ENCODE measurements around the gene SOCS6.
"Not testable (repeated sequence)": the region's sequence is repeated elsewhere in the genome, so short reads cannot be mapped to it uniquely, and the experiment has no call there.

SOCS6 gene, protein sequence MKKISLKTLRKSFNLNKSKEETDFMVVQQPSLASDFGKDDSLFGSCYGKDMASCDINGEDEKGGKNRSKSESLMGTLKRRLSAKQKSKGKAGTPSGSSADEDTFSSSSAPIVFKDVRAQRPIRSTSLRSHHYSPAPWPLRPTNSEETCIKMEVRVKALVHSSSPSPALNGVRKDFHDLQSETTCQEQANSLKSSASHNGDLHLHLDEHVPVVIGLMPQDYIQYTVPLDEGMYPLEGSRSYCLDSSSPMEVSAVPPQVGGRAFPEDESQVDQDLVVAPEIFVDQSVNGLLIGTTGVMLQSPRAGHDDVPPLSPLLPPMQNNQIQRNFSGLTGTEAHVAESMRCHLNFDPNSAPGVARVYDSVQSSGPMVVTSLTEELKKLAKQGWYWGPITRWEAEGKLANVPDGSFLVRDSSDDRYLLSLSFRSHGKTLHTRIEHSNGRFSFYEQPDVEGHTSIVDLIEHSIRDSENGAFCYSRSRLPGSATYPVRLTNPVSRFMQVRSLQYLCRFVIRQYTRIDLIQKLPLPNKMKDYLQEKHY

GRCh38 chr18:70288851-70289328 lies at the start of gene SOCS6:
Gene SOCS6, plus strand, starts transcription at chr18:70289045. Its CDS starts 35,624 bp downstream, at chr18:70324669.
- FAIRE-seq (no peak), DNase-seq (ENCODE audit: low spot score) (peak; percentile 69)

GRCh38 chr18:70243131-70243929 lies 45.5 kb upstream of the SOCS6 start:
- no peak for FAIRE-seq
- DNase-seq (ENCODE audit: low spot score) = no peak

- DNase-seq (ENCODE audit: low spot score) (no peak), FAIRE-seq (no peak)
Measured at GRCh38 chr18:70246061-70246466, 42.8 kb upstream of the SOCS6 start.

GRCh38 chr18:70249118-70249517 lies 39.7 kb upstream of the SOCS6 start:
- no peak for FAIRE-seq
- DNase-seq (ENCODE audit: low spot score) = no peak

GRCh38 chr18:70249861-70250260 lies 39.0 kb upstream of the SOCS6 start:
- DNase-seq (ENCODE audit: low spot score); FAIRE-seq: not testable (repeated sequence)

DNA sequence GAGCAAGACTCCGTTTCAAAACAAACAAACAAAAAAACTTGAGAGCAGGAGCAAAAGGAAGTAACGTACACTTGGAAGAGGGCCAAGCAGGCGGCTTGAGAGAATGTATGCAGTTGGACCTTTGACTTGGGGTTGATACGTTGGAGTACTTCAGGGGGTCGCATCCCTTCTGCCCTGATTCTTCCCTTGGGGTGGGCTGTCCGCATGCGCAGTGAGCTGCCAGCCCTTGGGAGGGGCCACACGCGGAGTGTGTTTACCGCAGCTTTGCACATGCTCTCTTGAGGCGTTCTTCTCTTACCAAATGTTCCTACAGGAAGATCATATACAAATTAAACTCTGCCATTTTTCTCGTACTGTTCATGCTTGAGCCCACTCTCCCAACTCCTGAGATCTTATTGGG lies 38.1 kb upstream of the SOCS6 start:
- no peak for DNase-seq (ENCODE audit: low spot score)
- FAIRE-seq = no peak

GRCh38 chr18:70256184-70256583 lies 32.7 kb upstream of the SOCS6 start:
- FAIRE-seq (no peak), DNase-seq (ENCODE audit: low spot score) (no peak)

DNA sequence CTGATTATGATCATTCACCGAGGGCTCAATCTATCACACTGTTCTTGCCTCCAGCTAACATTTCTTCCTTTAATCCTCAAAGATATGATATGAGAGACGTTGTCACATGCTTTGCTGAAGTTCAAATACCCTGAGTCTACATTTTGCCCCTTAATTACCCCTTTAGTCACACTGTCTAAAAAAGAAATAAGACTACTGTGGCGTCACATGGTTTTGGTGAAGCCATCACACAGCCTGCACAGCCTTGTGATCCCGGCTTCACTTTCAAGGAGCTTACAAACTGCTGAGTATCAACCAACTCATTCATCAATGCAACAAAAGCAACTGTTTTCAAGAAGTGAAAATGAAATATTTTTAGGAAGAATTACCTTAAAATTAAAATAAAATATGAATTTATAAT lies 31.9 kb upstream of the SOCS6 start:
- no peak for FAIRE-seq

DNA sequence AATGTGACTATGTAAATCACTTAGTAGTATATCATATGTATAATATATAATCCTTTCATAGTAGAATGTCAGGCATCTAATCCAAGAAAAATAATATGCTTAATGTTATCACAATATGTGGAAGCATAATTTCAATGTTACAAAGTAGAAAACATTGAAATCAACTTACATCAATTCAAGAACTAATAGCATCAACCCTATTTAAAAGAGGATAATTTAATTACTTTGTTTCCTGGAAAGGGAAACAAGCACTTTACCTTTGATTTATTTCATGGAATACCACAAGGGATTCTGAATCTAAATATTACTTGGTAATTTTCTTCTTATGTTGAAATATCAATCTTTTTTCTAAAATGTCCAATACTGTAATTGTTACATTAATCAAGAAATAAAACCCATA lies 30.6 kb upstream of the SOCS6 start:
- no peak for FAIRE-seq
- DNase-seq (ENCODE audit: low spot score) = no peak

More for the DNA sequence above, 31.9 kb upstream of the SOCS6 start:
- DNase-seq (ENCODE audit: low spot score) = no peak

GRCh38 chr18:70260683-70261082 lies 28.2 kb upstream of the SOCS6 start:
- FAIRE-seq (no peak), DNase-seq (ENCODE audit: low spot score) (no peak)

DNA sequence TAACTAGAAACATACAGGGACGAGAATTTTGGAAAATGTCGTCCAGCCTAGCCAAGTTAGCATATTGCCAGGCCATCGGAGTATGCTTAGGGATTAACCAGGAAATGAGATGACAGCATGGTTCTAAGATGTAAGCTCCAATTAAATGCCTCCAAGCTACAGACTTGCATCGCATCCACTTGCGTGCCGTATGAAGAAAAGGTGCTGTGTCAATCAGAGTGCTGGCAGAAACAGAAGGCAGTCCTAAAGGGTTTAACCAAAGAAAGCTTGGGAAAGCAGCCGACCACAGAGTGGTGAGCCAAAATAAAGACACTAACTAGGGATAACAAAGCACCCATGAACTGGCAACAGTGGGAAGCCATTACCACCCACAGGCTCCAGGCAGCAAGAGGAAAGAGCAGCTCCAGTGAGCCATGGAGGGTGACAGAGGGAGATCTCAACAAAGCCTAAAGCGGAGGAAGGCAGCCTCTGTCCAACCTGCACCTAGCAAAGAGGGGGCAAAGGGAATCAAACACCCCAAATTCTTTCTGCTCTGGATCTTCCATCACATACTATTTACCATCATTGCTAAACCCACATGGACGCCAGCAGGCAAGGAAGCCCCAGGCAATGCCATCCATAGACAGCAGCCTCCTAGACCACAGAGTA lies 27.6 kb upstream of the SOCS6 start:
- no peak for DNase-seq (ENCODE audit: low spot score)
- FAIRE-seq = no peak

- FAIRE-seq = no peak
- no peak for DNase-seq (ENCODE audit: low spot score)
Measured at GRCh38 chr18:70263336-70263735, 25.5 kb upstream of the SOCS6 start.

GRCh38 chr18:70271742-70272141 lies 17.1 kb upstream of the SOCS6 start:
- DNase-seq (ENCODE audit: low spot score) (no peak), FAIRE-seq (no peak)

GRCh38 chr18:70273021-70273420 lies 15.8 kb upstream of the SOCS6 start:
- FAIRE-seq (no peak), DNase-seq (ENCODE audit: low spot score) (no peak)

GRCh38 chr18:70276416-70277191 lies 12.2 kb upstream of the SOCS6 start:
- DNase-seq (ENCODE audit: low spot score) (no peak), FAIRE-seq (no peak)

- DNase-seq (ENCODE audit: low spot score) = no peak
- no peak for FAIRE-seq
Measured at GRCh38 chr18:70279470-70279869, 9.4 kb upstream of the SOCS6 start.

DNA sequence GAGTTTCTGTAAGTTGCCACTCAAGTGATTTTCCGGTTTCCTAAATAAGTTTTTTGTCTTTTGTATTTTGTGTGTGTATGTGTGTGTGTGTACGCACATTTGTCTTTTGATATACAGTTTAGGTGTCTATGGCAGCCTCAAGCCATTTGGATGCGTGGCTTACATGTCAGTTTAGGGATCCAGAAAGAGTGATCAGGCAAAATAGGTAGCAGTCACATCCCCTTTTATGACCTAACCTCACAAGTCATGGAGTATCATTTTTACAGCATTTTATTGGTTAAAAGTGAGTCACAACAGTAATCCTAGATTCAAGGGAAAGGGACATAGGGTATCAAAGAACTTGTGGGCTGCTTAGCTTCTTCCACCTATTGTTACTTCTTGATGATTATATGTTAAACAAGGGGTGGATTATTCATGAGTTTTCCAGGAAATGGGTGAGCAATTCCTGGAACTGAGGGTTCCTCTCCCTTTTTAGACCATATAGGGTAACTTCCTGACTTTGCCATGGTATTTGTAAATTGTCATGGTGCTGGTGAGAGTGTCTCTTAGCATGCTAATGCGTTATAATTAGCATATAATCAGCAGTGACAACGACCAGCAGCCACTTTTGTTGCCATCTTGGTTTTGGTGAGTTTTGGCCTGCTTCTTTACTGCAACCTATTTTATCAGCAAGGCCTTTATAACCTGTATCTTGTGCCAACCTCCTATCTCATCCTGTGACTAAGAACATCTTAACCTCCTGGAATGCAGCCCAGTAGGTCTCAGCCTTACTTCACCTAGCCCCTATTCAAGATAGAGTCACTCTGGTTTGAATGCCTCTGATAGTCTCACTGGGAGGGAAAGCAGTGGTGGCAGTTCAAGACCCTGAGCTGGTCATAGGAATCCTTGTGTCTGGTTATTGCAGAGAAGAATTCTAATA lies 8.6 kb upstream of the SOCS6 start:
- DNase-seq (ENCODE audit: low spot score) (no peak), FAIRE-seq (no peak)

DNA sequence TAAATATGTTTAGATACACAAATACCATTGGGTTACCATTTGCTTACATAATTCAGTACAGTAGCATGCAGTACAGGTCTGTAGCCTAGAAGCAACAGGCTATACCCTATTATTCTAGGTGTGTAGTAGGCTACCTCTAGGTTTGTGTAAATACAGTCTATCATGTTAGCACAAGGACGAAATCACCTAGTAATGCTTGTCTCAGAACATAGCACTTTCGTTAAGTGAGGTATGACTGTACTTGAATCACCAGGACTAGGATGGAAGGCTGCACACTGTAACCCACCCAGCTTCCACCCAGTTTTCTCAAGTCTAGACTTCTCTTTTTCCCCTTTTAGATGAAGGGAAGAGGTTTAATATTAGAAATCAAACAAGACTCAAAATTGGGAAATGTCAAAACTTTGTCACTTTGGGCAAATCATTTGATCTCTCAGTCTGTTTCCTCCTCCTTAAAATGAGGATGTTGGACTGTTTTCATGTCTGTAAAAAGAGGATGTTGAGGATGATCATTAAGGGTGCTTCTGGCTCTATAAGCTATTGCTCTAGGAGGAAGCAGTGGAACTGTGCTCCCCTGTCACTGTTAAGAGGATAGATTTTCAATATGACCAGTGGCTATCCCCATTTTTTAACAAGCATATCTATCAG lies 3.7 kb upstream of the SOCS6 start:
- no peak for DNase-seq (ENCODE audit: low spot score)
- FAIRE-seq = no peak

GRCh38 chr18:70287731-70288130 lies 1.1 kb upstream of the SOCS6 start:
- DNase-seq (ENCODE audit: low spot score) (no peak), FAIRE-seq (no peak)

Data from urothelium cell line (cell line).